Esophagus squamous epithelium (tissue), 5 donors: ENCODE data around the gene OPCML. TPM values are rescaled to one million over a fixed set of nuclear protein-coding genes. Genes with fewer than 3 reads are reported as not detected.

ENCODE experiments used
- DNase-seq: peaks from one replicate; lab custom pipeline; 2025; lab: John Stamatoyannopoulos, UW
- H3K27ac ChIP-seq, 4 donors: fragments of 200-600 bp; sonication (generic); one replicate each; pipeline ENCODE4 v1.5.1; 2016 to 2019; ENCODE audit warnings: mild to moderate bottlenecking in 1 of 4
- H3K27me3 ChIP-seq, 4 donors: fragments of 200-600 bp; sonication (generic); 1 replicate in 3 of 4; 2 replicates in 1 of 4; pipeline versions ENCODE4 v1.5.1 to v1.6.0; 2017 to 2021; ENCODE audit warnings: antibody characterized with exemption in 1 of 4
- H3K36me3 ChIP-seq, 3 donors: fragments of 200-600 bp; sonication (generic); one replicate each; pipeline ENCODE4 v1.5.1; 2016 to 2019
- H3K4me1 ChIP-seq, 3 donors: fragments of 200-600 bp; sonication (generic); one replicate each; pipeline ENCODE4 v1.5.1; 2017 to 2019
- H3K4me3 ChIP-seq, 4 donors: fragments of 200-600 bp; sonication (generic); 1 replicate in 3 of 4; 2 replicates in 1 of 4; pipeline ENCODE4 v1.5.1; 2016 to 2019; ENCODE audit warnings: mild to moderate bottlenecking in 2 of 4, moderate library complexity in 1 of 4
- H3K9me3 ChIP-seq, 3 donors: fragments of 200-600 bp; sonication (generic); one replicate each; pipeline ENCODE4 v1.5.1; 2016 to 2019
- POLR2A ChIP-seq, 4 donors: fragments of 450-650 bp; IDR thresholded peaks; one replicate each; pipeline ENCODE4 v1.6.1; 2017; ENCODE audit warnings: antibody characterized with exemption in 4 of 4, mild to moderate bottlenecking in 4 of 4, moderate library complexity in 3 of 4
- WGBS, 2 donors: methylation state at CpG; one replicate each; pipeline ENCODE4 v1.1.5; 2018; 5-methylcytosine and 5-hydroxymethylcytosine counted together
- intact Hi-C: fragments of 100-400 bp; cut with DNase I; formaldehyde crosslinking; loops from one replicate; pipeline ENCODE4 v1.15.0; 2022
- total RNA-seq, 4 donors: library from RNA; depleted of rRNA; stranded (reverse); fragments of >200 nt; gene quantifications; one replicate each; pipeline ENCODE4 v1.1.0, GENCODE V29; 2016
- TF ChIP-seq, protein P1 (sequence below), 6 experiments: fragments of 450-650 bp in 4 of 6; fragments of 200-600 bp in 2 of 6; sonication (generic) in 2 of 6; IDR thresholded peaks; one replicate each; pipeline ENCODE4 v1.5.1; 2016 to 2019; ENCODE audit warnings: antibody characterized with exemption in 6 of 6, mild to moderate bottlenecking in 4 of 6, moderate library complexity in 4 of 6
- donor health status: DM: yes; HTN: yes; CAD: no.

Gene OPCML
- total RNA-seq, 4 donors from 2014 or later = under 0.01 TPM; not detected in 3

DNA sequence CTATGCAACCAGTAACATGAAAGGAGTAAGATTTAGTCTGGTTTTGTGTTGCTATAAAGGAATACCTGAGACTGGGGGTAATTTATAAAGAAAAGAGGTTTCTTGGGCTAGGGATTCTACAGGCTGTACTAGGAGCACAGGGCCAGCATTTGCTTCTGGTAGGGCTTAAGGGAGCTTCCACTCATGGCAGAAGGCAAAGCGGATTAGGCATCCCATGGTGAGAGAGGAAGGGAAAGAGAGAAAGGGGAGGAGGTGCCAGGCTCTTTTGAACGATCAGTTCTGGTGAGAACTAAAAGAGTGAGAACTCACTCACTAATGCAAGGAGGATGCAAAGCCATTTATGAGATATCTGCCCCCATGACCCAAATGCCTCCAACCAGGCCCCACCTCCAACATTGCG, 283.2 kb downstream of the OPCML start:
- Histone ChIP-seq H3K27ac (no peak overlapping the region), H3K4me3 (no peak overlapping the region), H3K27me3 (no peaks in the 10 kb centered on the region), H3K4me1 (no peaks in the 10 kb centered on the region), H3K9me3 (no peaks in the 10 kb centered on the region), H3K36me3 (no peaks in the 10 kb centered on the region)
- DNase-seq = no peak
- WGBS, 2 donors = 63 to 69% methylated on average over 3 of the region's 3 CpGs
- intact Hi-C loops = no loop called here
- TF ChIP-seq POLR2A (IDR thresholded peaks at IDR 0.05) = no peak
- TF ChIP-seq, protein P1, sequence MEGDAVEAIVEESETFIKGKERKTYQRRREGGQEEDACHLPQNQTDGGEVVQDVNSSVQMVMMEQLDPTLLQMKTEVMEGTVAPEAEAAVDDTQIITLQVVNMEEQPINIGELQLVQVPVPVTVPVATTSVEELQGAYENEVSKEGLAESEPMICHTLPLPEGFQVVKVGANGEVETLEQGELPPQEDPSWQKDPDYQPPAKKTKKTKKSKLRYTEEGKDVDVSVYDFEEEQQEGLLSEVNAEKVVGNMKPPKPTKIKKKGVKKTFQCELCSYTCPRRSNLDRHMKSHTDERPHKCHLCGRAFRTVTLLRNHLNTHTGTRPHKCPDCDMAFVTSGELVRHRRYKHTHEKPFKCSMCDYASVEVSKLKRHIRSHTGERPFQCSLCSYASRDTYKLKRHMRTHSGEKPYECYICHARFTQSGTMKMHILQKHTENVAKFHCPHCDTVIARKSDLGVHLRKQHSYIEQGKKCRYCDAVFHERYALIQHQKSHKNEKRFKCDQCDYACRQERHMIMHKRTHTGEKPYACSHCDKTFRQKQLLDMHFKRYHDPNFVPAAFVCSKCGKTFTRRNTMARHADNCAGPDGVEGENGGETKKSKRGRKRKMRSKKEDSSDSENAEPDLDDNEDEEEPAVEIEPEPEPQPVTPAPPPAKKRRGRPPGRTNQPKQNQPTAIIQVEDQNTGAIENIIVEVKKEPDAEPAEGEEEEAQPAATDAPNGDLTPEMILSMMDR (IDR thresholded peaks at IDR 0.05) = no peak

DNA sequence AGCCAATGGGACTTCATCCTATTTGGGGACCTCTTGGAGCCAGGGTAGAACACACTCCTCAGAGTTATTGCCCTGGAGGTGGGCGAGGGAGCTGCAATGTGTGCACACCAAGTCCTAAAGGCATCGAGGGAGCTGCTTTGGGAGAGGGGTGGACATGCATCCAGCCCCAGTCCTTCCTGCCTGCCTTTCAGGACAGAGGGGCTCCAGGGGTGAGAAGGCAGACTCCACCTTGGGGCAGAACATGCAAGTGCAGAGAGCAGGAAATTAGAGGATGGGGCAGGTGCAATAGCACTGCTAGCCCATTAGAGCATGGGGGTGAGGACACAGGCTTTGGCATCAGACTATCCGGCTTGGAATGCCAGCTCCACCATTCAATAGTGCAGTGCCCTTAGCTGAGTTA, 288.5 kb downstream of the OPCML start:
- no peaks in the 10 kb centered on the region for H3K36me3 ChIP-seq
- no peak overlapping the region for H3K4me3 ChIP-seq
- TF ChIP-seq, protein P1 (IDR thresholded peaks at IDR 0.05) = no peak
- no peak for TF ChIP-seq POLR2A (IDR thresholded peaks at IDR 0.05)
- H3K27ac ChIP-seq = no peak overlapping the region
- no peaks in the 10 kb centered on the region for H3K27me3 ChIP-seq
- DNase-seq = no peak
- H3K4me1 ChIP-seq = no peaks in the 10 kb centered on the region
- H3K9me3 ChIP-seq = no peaks in the 10 kb centered on the region
- intact Hi-C loops = no loop called here
- 86% methylated on average over 1 of the region's 3 CpGs for WGBS, 2 donors

DNA sequence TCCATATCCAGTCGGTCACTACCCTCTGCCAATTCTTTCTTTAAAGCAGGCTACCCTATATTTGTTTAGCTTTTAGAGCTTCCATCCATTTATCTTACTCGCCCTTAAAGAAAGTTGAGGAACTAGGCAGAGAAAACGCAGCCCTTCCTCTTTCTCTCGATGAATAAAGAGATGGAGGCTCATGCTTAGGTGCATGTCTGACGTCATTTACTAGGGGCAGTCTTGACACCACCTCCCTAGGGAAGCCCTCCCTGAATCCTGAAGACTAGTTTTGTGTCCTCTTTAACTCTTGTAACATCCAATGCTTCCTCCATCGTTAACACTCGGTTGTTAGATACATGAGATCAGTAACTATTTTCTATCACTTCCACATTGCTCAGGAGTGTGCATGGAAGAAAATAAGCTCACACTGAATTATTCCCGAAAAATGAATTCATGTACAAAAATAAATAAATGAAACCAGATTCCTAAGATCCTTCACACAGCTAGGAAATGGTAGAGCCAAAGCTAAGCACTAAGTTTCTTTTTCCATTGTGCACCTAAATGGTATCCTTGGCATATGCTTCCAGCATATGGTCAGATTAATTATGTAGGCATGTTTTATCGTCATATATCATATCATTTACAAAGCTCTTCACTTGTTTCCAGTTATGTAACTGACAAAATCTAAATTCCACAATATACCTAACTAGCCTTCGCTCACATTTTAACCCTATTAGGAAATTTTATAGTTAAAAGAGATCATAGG, 291.2 kb downstream of the OPCML start:
- H3K27ac ChIP-seq = no peak overlapping the region
- no peaks in the 10 kb centered on the region for H3K4me1 ChIP-seq
- H3K4me3 ChIP-seq = no peak overlapping the region
- no peak for DNase-seq
- WGBS, 2 donors = 65 to 77% methylated on average over 10 of the region's 10 CpGs
- no peaks in the 10 kb centered on the region for H3K9me3 ChIP-seq
- no peak for TF ChIP-seq POLR2A (IDR thresholded peaks at IDR 0.05)
- TF ChIP-seq, protein P1 (IDR thresholded peaks at IDR 0.05) = no peak
- no peaks in the 10 kb centered on the region for H3K36me3 ChIP-seq
- intact Hi-C loops = no loop called here
- no peaks in the 10 kb centered on the region for H3K27me3 ChIP-seq

DNA sequence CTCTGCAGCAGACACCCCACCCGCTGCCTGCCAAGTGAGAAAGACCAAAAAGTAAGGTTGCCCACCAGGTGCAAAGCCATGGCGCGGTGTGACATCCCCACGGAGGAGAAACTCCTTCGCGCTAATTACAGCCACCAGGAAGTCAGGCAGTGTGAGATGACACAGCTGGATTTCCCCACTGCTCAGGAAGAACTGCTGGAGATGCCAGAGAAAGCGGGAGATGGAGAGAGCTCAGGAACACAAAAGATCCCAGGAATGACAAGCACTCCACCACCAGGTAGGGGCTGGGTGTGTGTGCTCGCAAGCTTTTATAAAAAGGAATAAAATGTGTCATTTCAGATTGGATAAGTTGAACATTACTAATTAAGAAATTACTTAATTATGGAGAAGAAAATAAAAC, 292.7 kb downstream of the OPCML start:
- no peaks in the 10 kb centered on the region for H3K36me3 ChIP-seq
- TF ChIP-seq, protein P1 (IDR thresholded peaks at IDR 0.05) = no peak
- no peak for TF ChIP-seq POLR2A (IDR thresholded peaks at IDR 0.05)
- intact Hi-C loops = no loop called here
- 75 to 87% methylated on average over 2 to 8 of the region's 8 CpGs for WGBS, 2 donors
- no peak overlapping the region for H3K4me3 ChIP-seq
- no peaks in the 10 kb centered on the region for H3K9me3 ChIP-seq
- DNase-seq = no peak
- no peak overlapping the region for H3K27ac ChIP-seq
- no peaks in the 10 kb centered on the region for H3K27me3 ChIP-seq
- H3K4me1 ChIP-seq = no peaks in the 10 kb centered on the region

DNA sequence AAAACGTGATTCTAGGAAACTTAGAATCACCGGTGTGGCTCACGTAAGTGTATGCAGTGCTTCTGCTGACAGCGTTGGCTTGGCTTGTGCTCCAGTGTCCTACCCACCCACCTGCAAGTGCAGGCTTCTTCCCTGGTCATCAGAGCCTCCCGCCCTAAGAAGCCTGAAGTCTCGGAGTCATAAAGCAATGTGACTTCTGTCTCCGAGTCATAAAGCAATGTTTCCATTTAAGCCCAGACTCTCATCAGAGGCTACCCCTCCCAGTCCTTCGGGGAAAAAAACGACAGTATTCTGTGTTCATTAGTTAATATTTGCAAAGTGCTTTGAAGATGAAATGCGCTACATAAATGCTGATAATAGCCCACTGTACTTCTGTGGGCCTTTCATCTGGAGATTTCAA, 293.8 kb downstream of the OPCML start:
- Histone ChIP-seq H3K36me3 (no peaks in the 10 kb centered on the region), H3K27me3 (no peaks in the 10 kb centered on the region), H3K9me3 (no peaks in the 10 kb centered on the region), H3K27ac (no peak overlapping the region), H3K4me3 (no peak overlapping the region), H3K4me1 (no peaks in the 10 kb centered on the region)
- 82 to 83% methylated on average over 10 of the region's 10 CpGs for WGBS, 2 donors
- intact Hi-C loops = no loop called here
- no peak for DNase-seq
- no peak for TF ChIP-seq POLR2A (IDR thresholded peaks at IDR 0.05)
- TF ChIP-seq, protein P1 (IDR thresholded peaks at IDR 0.05) = no peak
